Stimulated activated CD8-positive, alpha-beta memory T cell treated with anti-CD3 and anti-CD28 coated beads, Interleukin-2, amount 100 ng/mL, for 48 hours (primary cell): ENCODE results near the gene KIAA1671.

Experiments used
- DNase-seq, 2 donors: peaks; one replicate each; pipeline ENCODE4 v3.0.0-alpha.2; 2020; ENCODE audit warnings: low read depth in 2 of 2

Gene KIAA1671

GRCh38 chr22:25039255-25039654 is 86.7 kb downstream of the KIAA1671 start:
- no peak for DNase-seq

- no peak for DNase-seq
Measured at GRCh38 chr22:25039754-25040153, 87.2 kb downstream of the KIAA1671 start.

GRCh38 chr22:25045159-25045558 is 92.6 kb downstream of the KIAA1671 start:
- no peak for DNase-seq

GRCh38 chr22:25048071-25048470 is 95.6 kb downstream of the KIAA1671 start:
- DNase-seq = no peak

- DNase-seq = peak; percentile 62 to 64
Measured at GRCh38 chr22:25048659-25049647, 96.4 kb downstream of the KIAA1671 start.

GRCh38 chr22:25049770-25050169 is 97.3 kb downstream of the KIAA1671 start:
- DNase-seq = no peak

- no peak for DNase-seq
Measured at GRCh38 chr22:25050566-25050965, 98.0 kb downstream of the KIAA1671 start.

GRCh38 chr22:25051073-25051472 is 98.6 kb downstream of the KIAA1671 start:
- no peak for DNase-seq

- DNase-seq = no peak
Measured at GRCh38 chr22:25051983-25052710, 99.6 kb downstream of the KIAA1671 start.

GRCh38 chr22:25053153-25053805 is 100.8 kb downstream of the KIAA1671 start:
- DNase-seq = no peak

GRCh38 chr22:25054943-25055511 is 102.5 kb downstream of the KIAA1671 start:
- peak in 1 of 2 donors; percentile 67 for DNase-seq

- peak; percentile 71 to 82 for DNase-seq
Measured at GRCh38 chr22:25057013-25057881, 104.7 kb downstream of the KIAA1671 start.

- DNase-seq = no peak
Measured at GRCh38 chr22:25059438-25059837, 106.9 kb downstream of the KIAA1671 start.

- no peak for DNase-seq
Measured at GRCh38 chr22:25060522-25061071, 108.1 kb downstream of the KIAA1671 start.

GRCh38 chr22:25061134-25061533 is 108.6 kb downstream of the KIAA1671 start:
- no peak for DNase-seq

GRCh38 chr22:25061605-25062376 is 109.3 kb downstream of the KIAA1671 start:
- no peak for DNase-seq

- DNase-seq = peak in 1 of 2 donors; percentile 21
Measured at GRCh38 chr22:25062386-25063085, 110.0 kb downstream of the KIAA1671 start.

GRCh38 chr22:25064894-25065560 is 112.5 kb downstream of the KIAA1671 start:
- no peak for DNase-seq
